ENCODE data around the gene ZNF563.
"Not testable (repeated sequence)": the region's sequence is repeated elsewhere in the genome, so short reads cannot be mapped to it uniquely, and the experiment has no call there.

ZNF563 gene

GRCh38 chr19:12333162-12334159 lies at the start of gene ZNF563:
TSS of gene ZNF563 (minus strand) at chr19:12333633. CDS start at chr19:12333482, 151 bp downstream.
- peak; percentile 91 for DNase-seq

GRCh38 chr19:12380444-12380737 lies 47.0 kb upstream of the ZNF563 start:
- DNase-seq: no peak

DNA sequence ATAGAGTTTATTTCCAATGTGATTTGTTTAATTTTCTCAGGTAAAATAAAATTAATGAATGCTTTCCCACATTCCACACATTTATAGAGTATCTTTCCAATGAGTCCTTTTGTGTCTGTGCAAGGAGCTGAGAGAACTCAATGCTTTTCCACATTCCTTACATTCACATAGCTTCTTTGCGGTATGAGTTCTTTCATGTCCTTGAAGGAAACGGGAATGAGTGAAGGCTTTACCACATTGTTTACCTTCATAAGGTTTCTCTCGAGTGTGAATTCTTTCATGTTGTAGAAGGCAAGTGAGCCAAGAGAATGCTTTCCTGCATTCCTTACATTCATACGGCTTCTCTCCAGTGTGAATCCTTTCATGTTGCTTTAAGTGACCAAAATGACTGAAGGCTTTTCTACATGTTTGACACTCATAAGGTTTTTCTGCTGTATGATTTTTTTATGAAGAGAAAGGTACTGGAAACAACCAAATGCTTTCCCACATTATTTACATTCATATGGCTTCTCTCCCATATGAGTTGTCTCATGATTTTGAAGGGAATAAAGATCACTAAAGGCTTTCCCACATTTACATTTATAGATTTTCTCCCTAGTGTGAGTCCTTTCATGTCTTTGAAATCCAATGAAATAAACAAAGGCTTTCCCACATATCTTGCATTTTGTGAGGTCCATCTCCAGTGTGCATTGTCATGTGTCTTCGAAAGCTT lies 46.5 kb upstream of the ZNF563 start:
- DNase-seq: no peak

- no peak for DNase-seq
These were observed 40.6 kb upstream of the ZNF563 start for GRCh38 chr19:12374026-12374425.

DNA sequence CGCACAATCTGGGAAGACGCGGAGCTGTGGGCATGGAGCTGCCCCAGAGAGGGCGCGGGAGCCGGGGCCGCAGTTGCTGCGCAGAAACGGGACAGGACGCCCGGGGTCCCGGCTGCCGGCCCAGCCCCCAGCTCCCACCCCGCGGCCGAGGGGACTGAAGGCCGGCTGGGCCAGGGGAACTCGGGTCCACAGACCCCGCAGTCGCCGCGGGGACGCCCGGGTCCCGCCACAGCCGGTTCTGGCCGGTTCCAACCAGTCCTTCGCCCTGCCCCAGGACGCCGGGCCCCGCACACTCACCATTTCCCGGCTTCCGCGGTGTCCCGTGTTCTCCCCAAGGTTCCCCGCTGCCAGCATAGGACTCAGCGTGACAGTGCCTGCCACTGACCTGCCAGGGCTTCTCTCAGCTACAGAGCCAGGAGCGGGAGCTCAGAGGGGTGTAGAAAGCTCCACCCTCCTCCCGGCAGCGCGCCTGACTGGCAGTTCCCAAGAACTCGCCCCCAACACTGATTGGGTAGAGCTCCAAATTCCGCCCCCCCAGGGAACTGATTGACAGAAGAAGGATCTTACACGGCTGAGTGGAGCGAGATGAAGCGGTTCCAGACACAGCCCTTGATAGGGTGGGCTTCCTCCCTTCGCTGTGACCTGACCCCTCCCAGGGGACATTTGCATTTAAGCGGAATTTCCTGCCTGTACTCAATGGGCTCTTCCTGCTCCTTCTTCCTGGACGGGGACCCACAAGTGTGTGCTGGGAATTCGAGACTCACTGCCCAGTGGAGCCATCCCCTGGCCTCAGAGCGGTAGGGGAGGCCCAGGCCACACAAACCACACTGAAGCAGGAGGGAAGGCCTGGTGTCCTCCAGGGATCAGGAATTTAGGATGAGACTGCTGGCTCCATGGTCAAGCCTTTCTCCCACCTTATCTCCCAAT lies 32.1 kb upstream of the ZNF563 start, which contains the start of gene ZNF442:
Gene ZNF442 (minus strand): TSS at position 448 of the 927 bp plus-strand sequence. CDS start 2,052 bp downstream, outside the sequence.
- peak; percentile 95 for DNase-seq

DNA sequence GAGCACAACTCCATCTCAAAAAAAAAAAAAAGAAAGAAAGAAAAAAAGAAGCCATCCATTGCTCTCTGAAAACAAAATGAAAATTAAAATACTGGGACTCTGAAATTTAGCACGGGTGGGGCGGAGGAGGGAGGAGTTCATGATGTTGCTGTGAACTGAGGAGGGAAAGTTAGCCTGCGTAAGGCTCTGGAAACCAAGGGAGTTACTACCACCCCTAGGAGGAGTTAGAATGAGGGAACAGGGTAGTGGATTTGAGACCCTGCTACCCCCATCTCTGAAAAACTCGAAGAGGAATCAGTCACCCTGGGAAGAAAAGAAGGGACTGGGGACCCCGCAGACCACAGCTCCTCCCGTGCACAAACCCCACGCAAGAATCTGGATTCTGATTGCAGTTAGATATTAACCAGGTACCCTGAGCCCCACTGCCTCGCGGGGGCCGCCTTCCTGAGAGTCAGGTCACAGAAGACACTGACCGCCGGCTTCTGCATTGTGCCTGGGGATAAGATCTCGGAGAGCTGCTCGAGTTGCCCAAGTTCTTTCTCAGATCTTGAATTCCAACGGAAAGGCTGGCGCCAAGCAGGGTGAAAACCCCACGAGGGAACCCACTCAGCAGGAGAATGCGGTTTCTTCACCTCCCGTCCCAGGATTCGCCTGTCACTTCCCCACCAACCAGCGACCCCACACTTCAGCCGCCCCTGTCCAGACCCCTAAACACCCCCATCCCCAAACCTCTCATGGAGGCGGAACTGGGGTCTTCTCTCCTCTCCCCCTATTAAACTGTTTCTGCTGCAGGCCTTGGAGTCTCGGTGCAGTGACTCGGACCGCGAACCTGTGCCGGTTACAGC lies 31.2 kb upstream of the ZNF563 start:
- DNase-seq: no peak

DNA sequence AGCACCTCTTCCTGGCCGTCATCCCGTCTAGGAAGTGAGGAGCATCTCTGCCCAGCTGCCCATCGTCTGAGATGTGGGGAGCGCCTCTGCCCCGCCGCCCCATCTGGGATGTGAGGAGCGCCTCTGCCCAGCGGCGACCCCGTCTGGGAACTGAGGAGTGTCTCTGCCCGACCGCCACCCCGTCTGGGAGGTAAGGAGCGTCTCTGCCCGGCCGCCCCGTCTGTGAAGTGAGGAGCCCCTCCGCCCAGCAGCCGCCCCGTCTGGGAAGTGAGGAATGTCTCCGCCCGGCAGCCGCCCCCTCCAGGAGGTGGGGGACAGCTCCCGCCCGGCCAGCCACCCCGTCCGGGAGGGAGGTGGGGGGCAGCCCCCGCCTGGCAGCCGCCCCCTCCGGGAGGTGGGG lies 28.8 kb upstream of the ZNF563 start:
- DNase-seq: not testable (repeated sequence)

GRCh38 chr19:12353375-12353774 lies 19.9 kb upstream of the ZNF563 start:
- no peak for DNase-seq

DNA sequence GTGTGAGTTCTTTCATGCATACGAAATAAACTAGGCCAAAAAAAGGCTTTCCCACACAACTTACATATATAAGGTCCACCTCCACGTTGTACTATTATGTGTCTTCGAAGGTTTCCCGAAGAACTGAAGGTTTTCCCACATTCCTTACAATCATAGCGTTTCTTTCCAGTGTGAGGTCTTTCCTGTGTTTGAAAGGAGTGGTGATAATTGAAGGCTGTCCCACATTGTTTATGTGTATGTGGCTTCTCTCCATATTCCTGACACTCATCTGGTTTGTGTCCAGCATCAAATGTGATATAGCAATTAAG lies 17.4 kb upstream of the ZNF563 start:
- DNase-seq: no peak

DNA sequence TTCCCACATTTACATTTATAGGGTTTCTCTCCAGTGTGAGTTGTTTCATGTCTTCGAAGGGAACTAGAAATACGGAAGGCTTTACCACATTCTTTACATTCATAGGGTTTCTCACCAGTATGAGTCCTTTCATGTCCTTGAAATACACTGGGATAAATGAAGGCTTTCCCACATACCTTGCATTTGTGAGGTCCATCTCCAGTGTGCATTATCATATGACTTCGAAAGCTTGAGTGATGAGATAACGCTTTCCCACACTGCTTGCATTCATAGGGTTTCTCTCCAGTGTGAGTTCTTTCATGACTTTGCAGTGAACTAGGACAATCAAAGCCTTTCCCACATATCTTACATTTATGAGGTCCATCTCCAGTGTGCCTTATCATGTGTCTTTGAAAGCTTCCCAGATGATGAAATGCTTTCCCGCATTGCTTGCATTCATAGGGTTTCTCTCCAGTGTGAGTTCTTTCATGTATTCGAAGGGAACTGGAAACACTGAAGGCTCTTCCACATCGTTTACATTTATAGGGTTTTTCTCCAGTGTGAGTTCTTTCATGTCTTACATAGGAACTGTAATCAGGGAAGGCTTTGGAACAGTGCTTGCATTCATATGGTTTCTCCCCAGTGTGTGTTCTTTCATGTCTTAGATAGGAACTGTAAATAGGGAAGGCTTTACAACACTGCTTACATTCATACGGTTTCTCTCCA lies 16.9 kb upstream of the ZNF563 start:
- no peak for DNase-seq

DNA sequence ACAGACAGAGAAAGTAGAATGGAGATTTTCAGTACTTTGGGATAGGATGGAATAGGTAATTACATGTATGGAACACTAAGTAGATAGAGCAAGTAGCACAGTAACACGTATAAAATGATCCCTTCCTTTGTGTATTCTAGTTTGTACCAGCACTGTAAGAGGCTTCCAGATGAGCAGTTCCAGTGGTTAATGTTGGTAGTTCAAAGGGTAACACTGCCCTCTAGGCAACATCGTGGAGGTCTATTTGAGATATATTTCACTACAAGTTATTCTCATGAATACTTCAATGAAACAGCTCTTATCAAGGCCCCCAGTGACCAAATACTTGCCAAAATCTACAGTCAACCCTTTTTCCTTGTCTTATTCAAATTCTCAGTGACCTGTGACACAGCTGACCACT lies 13.5 kb upstream of the ZNF563 start:
- no peak for DNase-seq

- DNase-seq: no peak
These were observed 11.8 kb upstream of the ZNF563 start for GRCh38 chr19:12345197-12345596.

- DNase-seq: no peak
These were observed 2.1 kb downstream of the ZNF563 start for GRCh38 chr19:12331211-12331941.

- no peak for DNase-seq
These were observed 3.1 kb downstream of the ZNF563 start for GRCh38 chr19:12330340-12330739.

DNA sequence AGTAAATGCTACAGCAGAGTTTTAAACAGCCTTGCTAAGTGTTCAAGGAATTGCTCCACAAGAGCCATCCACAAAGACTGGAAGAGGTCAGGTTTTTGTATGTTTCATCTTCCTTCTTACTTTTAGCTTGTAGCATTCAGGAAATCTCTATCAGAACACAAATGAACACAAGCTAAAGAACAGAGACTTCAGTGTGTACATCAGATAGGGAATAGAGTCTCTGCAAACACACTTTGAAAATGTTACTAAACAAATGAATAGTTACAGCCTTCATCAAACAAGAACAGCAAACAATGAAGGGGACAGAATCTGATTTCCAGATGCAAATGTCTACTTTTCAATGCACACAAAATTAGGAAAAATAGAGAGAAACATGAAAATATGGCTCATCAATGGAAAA lies 7.7 kb downstream of the ZNF563 start:
- no peak for DNase-seq

DNA sequence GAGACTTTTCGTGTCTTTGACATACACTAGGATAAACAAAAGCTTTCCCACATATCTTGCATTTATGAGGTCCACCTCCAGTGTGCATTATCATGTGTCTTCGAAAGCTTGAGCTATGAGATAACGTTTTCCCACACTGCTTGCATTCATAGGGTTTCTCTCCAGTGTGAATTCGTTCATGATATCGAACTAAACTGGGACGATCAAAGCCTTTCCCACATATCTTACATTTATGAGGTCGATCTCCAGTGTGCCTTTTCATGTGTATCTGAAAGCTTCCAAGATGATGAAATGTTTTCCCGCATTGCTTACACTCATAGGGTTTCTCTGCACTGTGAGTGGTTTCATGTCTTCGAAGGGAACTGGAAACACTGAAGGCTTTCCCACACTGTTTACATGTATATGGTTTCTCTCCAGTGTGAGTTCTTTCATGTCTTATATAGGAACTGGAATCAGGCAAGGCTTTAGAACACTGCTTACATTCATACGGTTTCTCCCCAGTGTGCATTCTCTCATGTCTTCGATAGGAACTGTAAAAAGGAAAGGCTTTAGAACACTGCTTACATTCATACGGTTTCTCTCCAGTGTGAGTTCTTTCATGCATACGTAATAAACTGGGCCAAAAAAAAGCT lies 14.5 kb downstream of the ZNF563 start:
- DNase-seq: no peak

- no peak for DNase-seq
These were observed 18.9 kb downstream of the ZNF563 start for GRCh38 chr19:12314553-12314952.

DNA sequence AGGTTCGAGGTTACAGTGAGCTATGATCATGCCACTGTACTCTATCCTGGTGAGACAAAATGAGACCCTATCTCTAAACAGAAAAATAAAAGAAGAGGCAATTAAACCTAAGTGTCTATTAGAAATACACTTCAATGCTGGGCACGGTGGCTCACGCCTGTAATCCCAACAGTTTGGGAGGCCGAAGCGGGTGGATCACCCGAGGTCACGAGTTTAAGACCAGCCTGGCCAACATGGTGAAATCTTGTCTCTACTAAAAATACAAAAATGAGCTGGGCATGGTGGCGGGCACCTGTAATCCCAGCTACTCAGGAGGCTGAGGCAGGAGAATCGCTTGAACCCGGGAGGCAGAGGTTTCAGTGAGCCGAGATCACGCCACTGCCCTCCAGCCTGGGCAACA lies 24.5 kb downstream of the ZNF563 start:
- not testable (repeated sequence) for DNase-seq

GRCh38 chr19:12295191-12295590 lies 38.2 kb downstream of the ZNF563 start:
- DNase-seq: no peak
